BLaER1 (cell line): ENCODE measurements around the gene COL13A1.
A peak's percentile ranks its signal among the peaks of the same experiment; 100 is the strongest.

Experiments
- H3K27ac ChIP-seq: shearing (Covaris generic); formaldehyde crosslinking; 2 replicates; pipeline ENCODE4 v1.8.1; 2022
- H3K27me3 ChIP-seq: shearing (Covaris generic); formaldehyde crosslinking; 2 replicates; pipeline ENCODE4 v1.8.1; 2022
- H3K36me3 ChIP-seq: shearing (Covaris generic); formaldehyde crosslinking; 2 replicates; pipeline ENCODE4 v1.8.1; 2022
- H3K4me1 ChIP-seq: shearing (Covaris generic); formaldehyde crosslinking; 2 replicates; pipeline ENCODE4 v1.8.1; 2022
- H3K4me2 ChIP-seq: shearing (Covaris generic); formaldehyde crosslinking; 2 replicates; pipeline ENCODE4 v1.8.1; 2022
- H3K4me3 ChIP-seq: shearing (Covaris generic); formaldehyde crosslinking; 2 replicates; pipeline ENCODE4 v1.8.1; 2022
- H3K9ac ChIP-seq: shearing (Covaris generic); formaldehyde crosslinking; 2 replicates; pipeline ENCODE4 v1.8.1; 2022
- H3K9me3 ChIP-seq: shearing (Covaris generic); formaldehyde crosslinking; 2 replicates; pipeline ENCODE4 v1.8.1; 2022
- H4K20me1 ChIP-seq: shearing (Covaris generic); formaldehyde crosslinking; 2 replicates; pipeline ENCODE4 v1.8.1; 2022
- Cebpa-rat ChIP-seq: shearing (Covaris generic); IDR thresholded peaks from 2 replicates; pipeline ENCODE4 v1.8.1; 2022

The COL13A1 gene

DNA sequence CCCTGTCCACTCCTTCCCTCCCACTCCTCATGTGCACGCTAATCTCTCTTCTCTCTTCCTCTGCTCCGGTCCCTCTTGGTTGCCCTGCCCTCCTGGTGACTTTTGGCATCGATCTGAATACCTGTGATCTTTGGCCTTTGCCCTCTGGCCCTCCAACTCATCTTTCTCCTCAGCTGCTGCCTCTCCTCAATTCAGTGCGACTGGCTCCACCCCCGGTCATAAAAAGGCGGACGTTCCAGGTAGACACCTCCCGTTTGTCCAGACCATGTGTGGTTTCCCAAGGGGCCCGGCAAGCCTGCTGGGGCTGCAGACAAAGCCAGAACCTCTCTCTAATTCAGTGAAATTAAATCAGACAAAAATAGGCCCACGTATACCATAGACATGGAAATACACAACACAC lies 96.8 kb downstream of the COL13A1 start:
- no peak for TF ChIP-seq Cebpa-rat
- H3K9me3 ChIP-seq, result no peaks in the 10 kb centered on the region
- no peaks in the 10 kb centered on the region for H4K20me1 ChIP-seq
- H3K36me3 ChIP-seq, result no peaks in the 10 kb centered on the region
- H3K4me2 ChIP-seq, result no peak overlapping the region
- peaks cover 48% of the 10 kb centered on the region for H3K4me1 ChIP-seq
- no peak overlapping the region for H3K27ac ChIP-seq
- H3K4me3 ChIP-seq, result no peak overlapping the region
- no peaks in the 10 kb centered on the region for H3K27me3 ChIP-seq
- H3K9ac ChIP-seq, result no peak overlapping the region

DNA sequence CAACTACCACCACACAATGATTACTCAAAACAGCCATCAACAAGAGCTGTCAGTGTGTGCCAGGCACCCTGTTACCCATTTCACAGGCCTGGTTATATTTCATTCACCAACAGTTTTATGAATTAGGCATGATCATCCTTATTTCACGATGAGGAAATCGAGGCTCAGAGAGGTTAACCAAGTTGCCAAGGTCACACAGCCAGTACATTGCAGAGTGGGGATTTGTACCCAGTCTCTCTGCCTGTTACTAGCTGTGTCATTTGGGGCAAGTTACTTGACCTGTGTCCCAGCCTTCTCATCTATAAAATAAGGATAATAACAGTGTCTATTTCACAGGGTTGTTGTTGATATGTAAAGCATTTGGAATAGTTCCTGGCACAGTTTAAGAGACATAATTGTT lies 97.2 kb downstream of the COL13A1 start:
- Histone ChIP-seq H3K4me2 (no peak overlapping the region), H4K20me1 (no peaks in the 10 kb centered on the region), H3K36me3 (no peaks in the 10 kb centered on the region), H3K27ac (no peak overlapping the region), H3K4me1 (peaks cover 52% of the 10 kb centered on the region), H3K4me3 (no peak overlapping the region), H3K27me3 (no peaks in the 10 kb centered on the region), H3K9me3 (no peaks in the 10 kb centered on the region), H3K9ac (no peak overlapping the region)
- no peak for TF ChIP-seq Cebpa-rat

DNA sequence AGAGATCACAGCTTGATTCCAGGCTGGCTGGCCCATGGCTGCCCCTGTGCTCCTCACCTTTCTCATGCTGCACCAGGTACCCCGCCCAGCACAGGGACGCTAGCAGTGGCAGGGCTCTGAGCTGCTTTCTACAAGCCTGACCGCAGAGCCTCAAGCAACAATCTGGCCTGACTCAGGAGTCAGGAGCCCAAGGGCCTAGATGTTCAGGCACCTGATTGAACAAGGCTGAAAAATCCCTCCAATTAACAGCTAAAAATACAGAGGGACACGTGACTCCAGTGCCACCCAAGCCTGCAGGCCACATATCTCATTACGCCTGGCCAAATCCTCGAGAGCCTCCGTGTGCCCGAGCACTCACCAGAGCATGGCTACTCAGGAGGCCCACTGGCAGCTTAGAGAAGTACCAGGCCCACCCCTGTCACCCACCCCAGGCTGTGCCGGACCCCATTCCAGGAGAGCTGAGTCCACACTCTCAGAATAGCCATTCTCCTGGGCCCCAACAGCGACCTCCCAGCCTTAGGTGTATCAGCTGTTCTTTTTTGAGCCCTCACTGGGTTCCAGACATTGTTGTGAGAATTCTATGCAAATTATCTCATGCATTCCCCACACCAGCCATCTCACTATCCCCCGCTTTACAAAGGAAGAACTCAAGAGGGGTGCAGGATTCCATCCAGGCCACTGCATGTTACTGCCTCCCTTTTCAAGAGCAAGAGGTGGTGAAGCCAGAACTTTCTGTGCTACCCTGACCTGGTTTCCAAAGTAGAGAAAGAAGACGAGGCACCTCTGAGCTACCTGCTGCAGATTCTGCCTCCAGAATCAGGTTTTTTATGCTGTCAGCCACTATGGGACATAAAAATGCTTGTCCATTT lies 98.3 kb downstream of the COL13A1 start:
- no peaks in the 10 kb centered on the region for H4K20me1 ChIP-seq
- no peaks in the 10 kb centered on the region for H3K9me3 ChIP-seq
- peaks cover 56% of the 10 kb centered on the region for H3K4me1 ChIP-seq
- H3K4me3 ChIP-seq, result no peak overlapping the region
- TF ChIP-seq Cebpa-rat, result no peak
- no peak overlapping the region for H3K4me2 ChIP-seq
- H3K9ac ChIP-seq, result no peak overlapping the region
- H3K27me3 ChIP-seq, result no peaks in the 10 kb centered on the region
- H3K36me3 ChIP-seq, result no peaks in the 10 kb centered on the region
- no peak overlapping the region for H3K27ac ChIP-seq

GRCh38 chr10:69901022-69901421 lies 99.3 kb downstream of the COL13A1 start:
- Histone ChIP-seq H3K4me3 (no peak overlapping the region), H3K27ac (no peak overlapping the region), H4K20me1 (no peaks in the 10 kb centered on the region), H3K4me2 (no peak overlapping the region), H3K27me3 (no peaks in the 10 kb centered on the region), H3K9ac (no peak overlapping the region), H3K36me3 (no peaks in the 10 kb centered on the region), H3K9me3 (no peaks in the 10 kb centered on the region), H3K4me1 (peaks cover 50% of the 10 kb centered on the region)
- no peak for TF ChIP-seq Cebpa-rat

DNA sequence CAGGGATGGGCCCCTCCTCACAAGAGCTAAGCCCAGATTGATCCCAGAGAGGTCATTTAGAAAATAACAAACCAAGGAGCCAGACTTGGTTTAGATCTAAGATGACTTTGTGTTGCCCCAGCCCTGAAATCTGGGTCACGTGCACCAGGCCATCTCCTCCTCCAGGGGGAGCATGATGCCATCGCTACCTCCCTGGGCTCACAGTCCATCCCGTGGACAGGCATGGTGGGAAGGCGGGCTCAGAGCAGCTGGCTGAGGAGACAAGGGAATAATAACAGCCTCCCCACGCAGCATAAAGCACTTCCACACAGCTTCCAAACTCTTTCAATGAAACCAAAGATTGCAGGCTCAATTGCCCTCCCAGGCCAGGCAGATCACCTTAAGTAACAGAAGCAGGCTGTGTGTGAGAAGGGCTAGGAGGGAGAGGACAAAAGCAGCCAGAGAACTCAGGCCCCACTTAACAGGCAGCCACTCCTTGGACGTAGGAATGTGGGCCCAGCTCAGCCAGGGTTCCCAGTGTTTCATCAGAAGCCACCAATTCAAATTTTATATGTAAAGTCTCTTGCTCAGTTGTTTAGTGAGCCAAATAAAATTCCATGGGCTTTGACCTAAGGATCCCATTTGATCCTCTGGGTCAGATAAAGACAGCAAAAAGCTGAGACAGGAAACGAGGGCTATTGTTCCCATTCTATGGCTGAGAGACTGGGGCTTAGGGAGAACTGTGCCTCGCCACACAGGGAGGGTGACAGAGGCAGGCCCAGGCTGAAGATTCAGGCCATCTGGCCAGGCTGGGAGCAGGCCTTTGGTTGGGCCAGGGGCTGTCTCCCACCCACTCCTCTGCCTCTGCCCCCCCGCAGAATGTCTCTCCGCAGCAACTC lies 100.2 kb downstream of the COL13A1 start:
- Histone ChIP-seq H3K4me1 (peaks cover 42% of the 10 kb centered on the region), H3K4me2 (no peak overlapping the region), H3K9ac (no peak overlapping the region), H3K27ac (no peak overlapping the region), H3K36me3 (no peaks in the 10 kb centered on the region), H3K4me3 (no peak overlapping the region), H3K9me3 (no peaks in the 10 kb centered on the region), H3K27me3 (no peaks in the 10 kb centered on the region), H4K20me1 (no peaks in the 10 kb centered on the region)
- no peak for TF ChIP-seq Cebpa-rat

DNA sequence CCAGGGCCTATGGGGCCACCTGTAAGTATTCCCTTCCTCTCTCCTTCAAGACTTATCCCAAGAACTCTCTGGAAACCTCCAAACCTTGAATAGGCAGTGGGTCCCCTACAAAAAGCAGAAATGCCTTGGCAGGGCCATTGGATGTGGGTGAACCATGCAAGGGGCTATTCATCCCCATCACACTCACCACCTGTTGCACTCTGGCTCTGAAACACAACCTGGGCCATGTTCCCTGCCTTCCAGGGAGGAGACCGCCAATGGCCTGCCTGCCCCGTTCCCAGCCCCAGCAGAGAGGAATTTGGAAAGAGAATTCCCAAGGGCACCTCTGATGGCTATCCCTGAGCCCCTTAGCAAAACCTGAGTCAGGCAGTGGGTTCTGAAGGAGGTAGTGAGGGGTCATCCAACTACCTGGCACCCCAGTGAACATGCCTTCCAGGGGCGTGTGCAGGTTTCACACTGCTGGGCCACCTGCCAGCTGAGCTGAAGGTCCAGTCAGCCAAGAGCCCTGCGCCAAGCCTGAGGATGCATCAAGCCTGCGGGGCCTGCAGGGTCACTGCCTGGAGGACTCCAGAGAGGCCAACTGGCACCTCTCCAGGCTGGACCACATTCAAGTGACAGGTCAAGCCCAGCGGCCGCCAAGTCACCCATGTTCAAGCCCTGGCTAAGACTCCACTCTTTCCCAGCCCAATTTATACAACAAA lies 101.3 kb downstream of the COL13A1 start:
- no peaks in the 10 kb centered on the region for H4K20me1 ChIP-seq
- H3K9ac ChIP-seq, result no peak overlapping the region
- H3K4me2 ChIP-seq, result no peak overlapping the region
- no peak for TF ChIP-seq Cebpa-rat
- no peaks in the 10 kb centered on the region for H3K27me3 ChIP-seq
- H3K4me1 ChIP-seq, result peaks cover 30% of the 10 kb centered on the region
- no peak overlapping the region for H3K27ac ChIP-seq
- H3K9me3 ChIP-seq, result no peaks in the 10 kb centered on the region
- H3K36me3 ChIP-seq, result no peaks in the 10 kb centered on the region
- H3K4me3 ChIP-seq, result no peak overlapping the region

DNA sequence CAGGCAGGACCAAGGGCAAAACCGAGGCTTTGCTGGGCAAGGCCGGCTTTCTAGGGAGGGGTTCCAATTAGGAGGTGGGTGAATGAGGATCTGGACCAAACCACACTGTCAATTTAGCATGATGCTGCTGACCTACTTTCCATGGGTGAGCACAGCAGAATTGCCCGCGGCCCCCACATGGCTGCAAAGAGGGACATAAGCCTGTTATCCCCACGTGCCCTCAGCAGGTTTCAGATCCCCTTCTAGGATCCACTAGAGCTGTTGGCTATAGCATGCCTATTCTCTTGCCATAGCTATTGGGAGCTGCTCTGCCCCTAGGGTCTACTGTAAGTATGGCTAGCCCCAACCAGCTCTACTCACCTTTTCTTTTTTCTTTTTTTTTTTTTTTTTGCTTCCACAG lies 102.8 kb downstream of the COL13A1 start:
- peak overlapping the region; percentile 59 for H3K4me2 ChIP-seq
- no peak overlapping the region for H3K27ac ChIP-seq
- H3K9ac ChIP-seq, result no peak overlapping the region
- H4K20me1 ChIP-seq, result no peaks in the 10 kb centered on the region
- no peak for TF ChIP-seq Cebpa-rat
- H3K9me3 ChIP-seq, result no peaks in the 10 kb centered on the region
- H3K4me3 ChIP-seq, result no peak overlapping the region
- peaks cover 27% of the 10 kb centered on the region for H3K4me1 ChIP-seq
- H3K27me3 ChIP-seq, result no peaks in the 10 kb centered on the region
- no peaks in the 10 kb centered on the region for H3K36me3 ChIP-seq

DNA sequence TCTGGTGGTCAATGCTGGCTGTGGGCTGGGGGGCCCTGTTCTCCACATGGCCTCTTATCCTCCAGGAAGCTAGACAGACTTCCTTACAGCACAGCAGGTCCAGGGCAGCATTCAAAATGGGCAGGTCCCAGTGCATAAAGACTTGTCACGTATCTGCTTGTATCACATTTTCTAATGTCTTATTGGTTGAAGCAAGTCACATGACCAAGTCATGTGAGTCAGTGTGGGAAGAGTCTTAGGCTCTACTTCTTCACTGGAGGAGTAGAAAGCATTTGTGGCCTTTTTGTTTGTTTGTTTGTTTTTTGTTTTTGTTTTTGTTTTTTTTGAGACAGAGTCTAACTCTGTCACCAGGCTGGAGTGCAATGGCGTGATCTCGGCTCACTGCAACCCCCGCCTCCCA lies 104.7 kb downstream of the COL13A1 start:
- Histone ChIP-seq H3K4me3 (no peak overlapping the region), H4K20me1 (no peaks in the 10 kb centered on the region), H3K27me3 (no peaks in the 10 kb centered on the region), H3K36me3 (no peaks in the 10 kb centered on the region), H3K9me3 (no peaks in the 10 kb centered on the region), H3K27ac (no peak overlapping the region), H3K4me2 (no peak overlapping the region), H3K9ac (no peak overlapping the region), H3K4me1 (peaks cover 23% of the 10 kb centered on the region)
- no peak for TF ChIP-seq Cebpa-rat

DNA sequence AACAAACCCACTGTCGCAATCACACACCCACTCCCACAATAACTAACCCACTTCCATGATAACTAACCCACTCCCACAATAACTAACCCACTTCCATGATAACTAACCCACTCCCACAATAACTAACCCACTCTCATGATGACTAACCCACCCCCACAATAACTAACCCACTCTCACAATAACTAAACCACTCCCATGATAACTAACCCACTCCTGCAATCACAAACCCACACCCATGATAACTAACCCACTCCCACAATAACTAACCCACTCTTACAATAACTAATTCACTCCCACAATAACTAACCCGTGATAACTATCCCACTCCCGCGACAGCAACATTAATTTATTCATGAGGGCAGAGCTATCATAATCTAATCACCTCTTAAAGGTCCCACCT lies 105.8 kb downstream of the COL13A1 start:
- Histone ChIP-seq H4K20me1 (no peaks in the 10 kb centered on the region), H3K9ac (no peak overlapping the region), H3K27me3 (no peaks in the 10 kb centered on the region), H3K4me2 (no peak overlapping the region), H3K4me1 (peaks cover 19% of the 10 kb centered on the region), H3K9me3 (no peaks in the 10 kb centered on the region), H3K4me3 (no peak overlapping the region), H3K27ac (no peak overlapping the region), H3K36me3 (no peaks in the 10 kb centered on the region)
- TF ChIP-seq Cebpa-rat, result no peak
